HCT116 (cell line): Measurements from ENCODE around the gene TLR2. TPM values are rescaled to one million over a fixed set of nuclear protein-coding genes. Genes with fewer than 3 reads are reported as not detected.

Experiments used
- ATAC-seq: fragments of 200-7000 bp; cut with Tn5 transposase; 2 replicates; pipeline ENCODE4 v1.9.1; 2020; ENCODE audit warnings: mild to moderate bottlenecking, moderate library complexity
- BruUV-seq: library from RNA; stranded (reverse); fragments of 400-500 nt; replicated peaks from 2 replicates; lab custom pipeline; 2021; lab: Mats Ljungman, UMichigan
- CTCF ChIA-PET: fragments of 300-600 bp; sonication (Branson Sonifier 250); formaldehyde crosslinking; loops from one replicate; lab custom pipeline; 2021; ENCODE audit warnings: antibody characterized with exemption; lab: Charles Lee
- POLR2A ChIA-PET: fragments of 300-600, 350-600 bp; sonication (Branson Sonifier 250); formaldehyde crosslinking; loops from one replicate; lab custom pipeline; 2021; ENCODE audit warnings: antibody characterized with exemption; lab: Charles Lee
- RAD21 ChIA-PET, 2 experiments: fragments of 300-600 bp; sonication (Branson Sonifier 250); formaldehyde crosslinking; loops; one replicate each; lab custom pipeline; 2023; ENCODE audit warnings: low total read pairs in 2 of 2; ENCODE audit not compliant: uncharacterized antibody in 2 of 2, unreplicated experiment in 2 of 2, low non-redundant PET in 1 of 2; lab: Charles Lee
- DNase-seq: peaks from one replicate; pipeline ENCODE4 v3.0.0-alpha.2; 2010; ENCODE audit warnings: low read depth, low spot score
- H2AFZ ChIP-seq: fragments of 200-600 bp; shearing (Covaris generic), sonication (generic); 2 replicates; pipeline ENCODE4 v1.6.1; 2017; ENCODE audit warnings: low read depth, mixed run types, mixed read lengths, antibody characterized with exemption, low read length; ENCODE audit not compliant: poor library complexity, severe bottlenecking
- H3K27ac ChIP-seq: 2 replicates; pipeline ENCODE4 v1.5.1; 2012; ENCODE audit warnings: low read depth, low read length
- H3K27me3 ChIP-seq: fragments of 200-600 bp; sonication (generic); 2 replicates; pipeline ENCODE4 v1.6.1; 2016; ENCODE audit warnings: mixed run types, low read length, mixed read lengths; ENCODE audit not compliant: insufficient read depth
- H3K36me3 ChIP-seq, 2 experiments: fragments of 200-500 bp in 1 of 2; fragments of 200-600 bp in 1 of 2; sonication (Bioruptor generic) in 1 of 2; sonication (generic) in 1 of 2; 2 replicates each; pipeline versions ENCODE4 v1.5.1 to v1.6.1; 2014 to 2016; ENCODE audit warnings: low read length in 2 of 2, inconsistent platforms in 1 of 2, mixed read lengths in 1 of 2, mixed run types in 1 of 2; ENCODE audit not compliant: insufficient read depth in 2 of 2, control insufficient read depth in 1 of 2
- H3K4me1 ChIP-seq, 2 experiments: fragments of 200-600 bp in 1 of 2; sonication (generic) in 1 of 2; 2 replicates each; pipeline versions ENCODE4 v1.5.1 to v1.6.1; 2012 to 2017; ENCODE audit warnings: low read length in 2 of 2, inconsistent platforms in 1 of 2, mild to moderate bottlenecking in 1 of 2, mixed read lengths in 1 of 2, mixed run types in 1 of 2, moderate library complexity in 1 of 2; ENCODE audit not compliant: insufficient read depth in 2 of 2, control insufficient read depth in 1 of 2
- H3K4me2 ChIP-seq: fragments of 200-600 bp; sonication (generic); 2 replicates; pipeline ENCODE4 v1.6.1; 2017; ENCODE audit warnings: mixed run types, low read length, mixed read lengths
- H3K4me3 ChIP-seq, 2 experiments: fragments of 200-600 bp in 1 of 2; sonication (generic) in 1 of 2; replicated peaks in 1 of 2; 2 replicates each; pipeline ENCODE4 v1.5.1; 2011 to 2016; ENCODE audit warnings: low read length in 2 of 2, control low read depth in 1 of 2, low read depth in 1 of 2, mild to moderate bottlenecking in 1 of 2, mixed read lengths in 1 of 2, mixed run types in 1 of 2
- H3K79me2 ChIP-seq: fragments of 200-600 bp; sonication (generic); 2 replicates; pipeline ENCODE4 v1.6.1; 2017; ENCODE audit warnings: mild to moderate bottlenecking, mixed run types, low read length, moderate library complexity, mixed read lengths; ENCODE audit not compliant: insufficient read depth
- H3K9ac ChIP-seq: fragments of 200-600 bp; sonication (generic); 2 replicates; pipeline ENCODE4 v1.6.1; 2016; ENCODE audit warnings: low read length, mixed read lengths
- H3K9me2 ChIP-seq: fragments of 200-600 bp; sonication (generic), shearing (Covaris generic); 2 replicates; pipeline ENCODE4 v1.6.1; 2017; ENCODE audit warnings: mixed run types, mild to moderate bottlenecking, moderate library complexity; ENCODE audit not compliant: insufficient read depth
- H3K9me3 ChIP-seq, 2 experiments: fragments of 200-500 bp in 1 of 2; fragments of 200-600 bp in 1 of 2; sonication (Bioruptor generic) in 1 of 2; sonication (generic) in 1 of 2; 2 replicates each; pipeline ENCODE4 v1.6.1; 2014 to 2017; ENCODE audit warnings: low read length in 2 of 2, mixed read lengths in 2 of 2, inconsistent platforms in 1 of 2, low read depth in 1 of 2, mild to moderate bottlenecking in 1 of 2, mixed run types in 1 of 2, moderate library complexity in 1 of 2; ENCODE audit not compliant: control insufficient read depth in 1 of 2, insufficient read depth in 1 of 2
- H4K20me1 ChIP-seq: fragments of 200-600 bp; sonication (generic), shearing (Covaris generic); 2 replicates; pipeline ENCODE4 v1.6.1; 2017; ENCODE audit warnings: mixed run types, mild to moderate bottlenecking, moderate library complexity; ENCODE audit not compliant: insufficient read depth
- ATF3 ChIP-seq: IDR thresholded peaks from 2 replicates; pipeline ENCODE4 v1.6.1; 2012
- CEBPB ChIP-seq: IDR thresholded peaks from 2 replicates; pipeline ENCODE4 v1.6.1; 2012; ENCODE audit warnings: low read depth
- CTCF ChIP-seq, 3 experiments: fragments of 200-600 bp in 1 of 3; sonication (generic) in 1 of 3; IDR thresholded peaks in 2 of 3; conservative IDR thresholded peaks in 1 of 3; 2 replicates each; pipeline ENCODE4 v1.5.1; 2012 to 2017; ENCODE audit warnings: low read depth in 2 of 3, low read length in 2 of 3, antibody characterized with exemption in 1 of 3, borderline replicate concordance in 1 of 3, control low read depth in 1 of 3, mild to moderate bottlenecking in 1 of 3, mixed read lengths in 1 of 3, mixed run types in 1 of 3, moderate library complexity in 1 of 3; ENCODE audit not compliant: insufficient read depth in 1 of 3
- EGR1 ChIP-seq: IDR thresholded peaks from 2 replicates; pipeline ENCODE4 v1.6.1; 2012; ENCODE audit warnings: low read depth
- EZH2phosphoT487 ChIP-seq: fragments of 200-600 bp; IDR thresholded peaks from 2 replicates; pipeline ENCODE4 v1.6.1; 2018; ENCODE audit warnings: antibody characterized with exemption, borderline replicate concordance
- RAD21 ChIP-seq: IDR thresholded peaks from 2 replicates; pipeline ENCODE4 v1.6.1; 2012; ENCODE audit warnings: low read depth, mild to moderate bottlenecking
- REST ChIP-seq: IDR thresholded peaks from 2 replicates; pipeline ENCODE4 v1.6.1; 2012; ENCODE audit warnings: low read depth
- SRF ChIP-seq: IDR thresholded peaks from 2 replicates; pipeline ENCODE4 v1.6.1; 2012; ENCODE audit warnings: low read depth
- TCF7L2 ChIP-seq: IDR thresholded peaks from 2 replicates; pipeline ENCODE4 v1.7.0; 2011; ENCODE audit warnings: borderline replicate concordance, inconsistent platforms; ENCODE audit not compliant: insufficient read depth, insufficient read length; ENCODE audit errors: extremely low read depth
- YY1 ChIP-seq: IDR thresholded peaks from 2 replicates; pipeline ENCODE4 v1.6.1; 2011; ENCODE audit warnings: low read length, low read depth, moderate library complexity, mild to moderate bottlenecking; ENCODE audit not compliant: insufficient replicate concordance; ENCODE audit errors: extremely low read depth
- ZBTB33 ChIP-seq: IDR thresholded peaks from 2 replicates; pipeline ENCODE4 v1.6.1; 2011; ENCODE audit warnings: mild to moderate bottlenecking, low read length, moderate library complexity; ENCODE audit not compliant: insufficient replicate concordance; ENCODE audit errors: extremely low read depth
- ZNF274 ChIP-seq: fragments of 200-500 bp; sonication (Bioruptor generic); IDR thresholded peaks from 2 replicates; pipeline ENCODE4 v1.6.1; 2014; ENCODE audit warnings: mild to moderate bottlenecking, low read depth, low read length, inconsistent platforms
- intact Hi-C: fragments of 100-400 bp; cut with micrococcal nuclease; formaldehyde crosslinking; loops from 2 replicates; pipeline ENCODE4 v1.10.0; 2022
- total RNA-seq: library from RNA; stranded (reverse); gene quantifications from one replicate; pipeline ENCODE4 v1.2.1, GENCODE V29; 2021; ENCODE audit not compliant: unreplicated experiment

Gene TLR2
- total RNA-seq, 1 experiment from 2014 or later, result 0.12 TPM

- BruUV-seq, result no TSS peak
- ATAC-seq, result no peak
Measured at GRCh38 chr4:153651116-153651515, 33.0 kb upstream of the TLR2 start.

GRCh38 chr4:153651587-153651986, 32.5 kb upstream of the TLR2 start:
- H3K9me2 ChIP-seq, result no peaks in the 10 kb centered on the region
- no peak overlapping the region for H3K9ac ChIP-seq
- no peaks in the 10 kb centered on the region for H4K20me1 ChIP-seq
- DNase-seq (no peak), ATAC-seq (no peak)
- H3K36me3 ChIP-seq, result no peaks in the 10 kb centered on the region
- no TSS peak for BruUV-seq
- CTCF ChIA-PET, result interaction anchor here (2.0 kb wide), 1 partner anchor 8 kb away, joined by 4 read pairs; no protein-coding TSS in a partner anchor
- H3K27ac ChIP-seq, result no peak overlapping the region
- no peaks in the 10 kb centered on the region for H3K4me1 ChIP-seq
- intact Hi-C loops, result no loop called here
- no peaks in the 10 kb centered on the region for H3K27me3 ChIP-seq
- no peaks in the 10 kb centered on the region for H3K9me3 ChIP-seq
- H3K4me3 ChIP-seq, result no peak overlapping the region
- POLR2A ChIA-PET, result no interaction called here
- no peak overlapping the region for H2AFZ ChIP-seq
- no peaks in the 10 kb centered on the region for H3K79me2 ChIP-seq
- no peak overlapping the region for H3K4me2 ChIP-seq
- RAD21 ChIA-PET, result no interaction called here
- no peak for TF ChIP-seq REST
- TF ChIP-seq CTCF (IDR thresholded peaks at IDR 0.05 in 2 of 3, conservative IDR thresholded peaks at IDR 0.05 in 1 of 3; ENCODE audit: borderline replicate concordance in 1 of 3, insufficient read depth in 1 of 3, low read depth in 2 of 3, low read length in 2 of 3), result no peak
- TF ChIP-seq YY1, result no peak
- TF ChIP-seq EZH2phosphoT487, result no peak
- TF ChIP-seq EGR1, result no peak
- TF ChIP-seq ZBTB33, result no peak
- no peak for TF ChIP-seq SRF
- no peak for TF ChIP-seq ZNF274
- TF ChIP-seq CEBPB, result no peak

More at GRCh38 chr4:153651116-153651515, 33.0 kb upstream of the TLR2 start:
- no peaks in the 10 kb centered on the region for H3K79me2 ChIP-seq
- DNase-seq, result no peak
- H3K9ac ChIP-seq, result no peak overlapping the region
- CTCF ChIA-PET, result interaction anchor here (3.7 kb wide), 1 partner anchor 99 kb away, joined by 12 read pairs; no protein-coding TSS in a partner anchor
- H3K9me2 ChIP-seq, result no peaks in the 10 kb centered on the region
- H3K4me1 ChIP-seq, result no peaks in the 10 kb centered on the region
- H3K36me3 ChIP-seq, result no peaks in the 10 kb centered on the region
- H2AFZ ChIP-seq, result no peak overlapping the region
- no peak overlapping the region for H3K4me3 ChIP-seq
- intact Hi-C loops, result no loop called here
- TF ChIP-seq RAD21, result no peak
- TF ChIP-seq ATF3, result no peak
- TF ChIP-seq TCF7L2, result no peak
- TF ChIP-seq, all 23 proteins: peak for 0
- H3K4me2 ChIP-seq, result no peak overlapping the region
- no peak overlapping the region for H3K27ac ChIP-seq
- H4K20me1 ChIP-seq, result no peaks in the 10 kb centered on the region
- POLR2A ChIA-PET, result no interaction called here
- no peaks in the 10 kb centered on the region for H3K9me3 ChIP-seq
- H3K27me3 ChIP-seq, result no peaks in the 10 kb centered on the region
- RAD21 ChIA-PET, result no interaction called here
